MV-4-11 (cell line): ENCODE results near the gene SPEF2.

Source experiments
- DNase-seq: peaks from one replicate; lab custom pipeline; 2025; lab: John Stamatoyannopoulos, UW

SPEF2 gene

DNA sequence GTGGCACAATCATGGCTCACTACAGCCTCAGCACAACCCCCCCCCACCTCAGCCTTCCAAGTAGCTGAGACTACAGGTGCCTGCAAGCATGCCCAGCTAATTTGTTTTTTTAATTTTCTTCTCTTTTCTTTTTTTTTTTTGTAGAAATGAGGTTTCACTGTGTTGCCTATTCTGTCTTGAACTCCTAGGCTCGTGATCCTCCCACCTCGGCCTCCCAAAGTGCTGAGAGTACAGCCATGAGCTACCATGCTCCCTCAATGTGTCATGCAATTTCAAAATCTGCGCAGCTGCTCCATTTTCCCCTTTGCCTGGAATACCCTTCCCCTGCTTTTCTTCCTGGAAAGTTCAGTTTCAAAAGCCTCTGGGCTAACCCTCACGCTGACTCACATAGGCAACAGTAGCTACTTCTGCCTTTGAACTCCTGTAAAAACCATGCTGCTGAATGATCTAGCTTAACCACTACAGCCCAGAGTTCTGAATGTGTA lies 168.0 kb downstream of the SPEF2 start:
- peak; percentile 98 for DNase-seq

GRCh38 chr5:35788724-35789123 lies 171.1 kb downstream of the SPEF2 start:
- no peak for DNase-seq

GRCh38 chr5:35789732-35790456 lies 172.2 kb downstream of the SPEF2 start:
- no peak for DNase-seq

- no peak for DNase-seq
Measured at GRCh38 chr5:35790457-35790822, 172.8 kb downstream of the SPEF2 start.

DNA sequence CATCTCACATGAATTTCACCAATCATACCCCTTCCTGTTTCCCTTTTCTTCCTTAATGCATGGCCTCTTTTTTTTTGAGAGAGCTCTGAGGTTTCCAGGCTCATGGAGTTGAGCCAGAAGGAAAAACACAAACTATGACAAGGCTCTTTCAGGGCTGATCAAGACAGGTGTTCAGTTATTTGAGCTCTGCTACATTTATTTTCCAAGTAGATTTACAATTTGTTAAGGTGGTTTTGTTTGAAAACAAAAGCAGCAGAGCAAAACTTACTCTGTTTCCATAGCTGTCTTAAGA lies 176.6 kb downstream of the SPEF2 start:
- DNase-seq, result no peak

GRCh38 chr5:35794684-35795375 lies 177.2 kb downstream of the SPEF2 start:
- DNase-seq, result no peak

DNA sequence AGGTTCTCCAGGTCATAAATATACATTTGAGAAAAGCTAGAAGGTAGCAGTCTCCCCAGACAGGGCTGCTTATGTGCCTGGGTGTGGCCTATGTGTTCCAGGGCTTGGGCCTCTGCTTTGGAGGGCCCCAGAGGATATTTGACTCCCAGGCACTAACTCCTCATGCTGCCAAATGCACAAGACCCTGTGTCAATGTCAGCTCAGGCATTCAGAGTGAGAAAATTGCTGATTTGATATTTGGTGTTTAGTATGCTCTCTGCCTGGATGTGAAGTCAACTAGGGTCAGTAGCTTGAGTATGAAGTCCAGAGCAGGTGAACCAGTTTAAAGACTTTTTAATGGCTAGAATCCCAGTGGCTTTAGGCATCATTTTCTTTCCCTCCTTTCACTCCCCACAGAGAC lies 181.5 kb downstream of the SPEF2 start:
- DNase-seq, result no peak

GRCh38 chr5:35799753-35800152 lies 182.1 kb downstream of the SPEF2 start:
- no peak for DNase-seq

DNA sequence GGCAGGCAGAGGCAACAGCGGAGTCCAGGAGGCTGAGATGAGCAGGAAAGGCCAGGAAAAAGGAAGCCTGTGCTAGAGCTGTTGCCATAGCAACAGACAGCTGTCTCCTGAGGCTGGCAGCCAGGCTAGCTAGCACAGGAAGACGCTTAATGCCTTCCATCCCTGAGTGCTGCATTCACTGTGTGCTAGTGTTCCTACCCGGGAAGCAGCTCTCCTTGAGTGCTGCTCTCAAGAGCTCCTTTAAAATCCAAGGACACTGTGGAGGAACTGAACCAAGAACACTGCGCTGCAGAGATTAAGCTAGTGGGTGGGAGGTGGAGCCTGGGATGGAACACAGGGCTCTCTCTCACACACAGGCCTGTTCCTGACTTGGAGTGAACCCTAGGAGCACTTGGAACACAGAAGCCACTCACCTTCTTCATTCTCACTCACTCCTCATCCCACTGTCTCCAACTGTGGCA lies 185.6 kb downstream of the SPEF2 start:
- peak; percentile 5 for DNase-seq

DNA sequence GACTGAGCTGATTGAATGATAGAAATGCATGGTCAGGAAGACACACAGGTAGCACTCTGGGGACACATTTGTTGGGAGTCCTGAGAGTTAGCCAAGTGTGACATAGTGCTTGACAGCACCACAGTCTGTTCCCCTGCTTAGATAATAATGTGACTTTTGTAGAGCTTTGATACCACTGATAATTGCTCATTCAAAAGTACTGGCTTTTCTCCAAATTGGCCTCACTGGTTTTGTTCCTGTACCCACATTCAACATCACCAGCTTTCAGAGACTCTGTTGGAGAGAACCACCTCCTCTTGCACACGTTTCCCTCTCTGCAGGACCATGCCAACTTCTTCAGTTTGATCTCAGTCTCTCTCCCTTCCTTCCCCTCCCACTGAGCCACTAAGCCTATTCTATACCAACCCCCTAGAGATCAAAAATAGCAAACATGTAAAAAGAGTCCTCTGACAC lies 186.6 kb downstream of the SPEF2 start:
- DNase-seq, result no peak

DNA sequence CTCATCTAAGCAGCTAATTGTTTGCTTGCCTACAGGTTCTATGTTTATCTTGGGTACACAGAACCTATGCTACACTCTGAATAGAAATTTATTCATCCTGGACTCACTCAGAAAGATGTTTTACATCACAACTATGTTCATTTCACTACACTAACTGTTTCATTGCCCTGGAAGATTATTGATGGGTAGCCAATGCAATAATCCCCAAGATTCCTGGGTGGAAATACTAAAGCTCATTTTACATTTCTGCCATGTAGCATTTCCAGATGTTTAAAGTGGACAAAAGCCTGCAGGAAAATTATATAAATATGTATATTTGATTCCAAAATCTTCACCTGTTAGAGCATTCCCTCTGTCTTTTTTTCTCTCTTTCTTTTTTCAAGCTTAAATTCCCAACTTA lies 187.2 kb downstream of the SPEF2 start:
- no peak for DNase-seq

DNA sequence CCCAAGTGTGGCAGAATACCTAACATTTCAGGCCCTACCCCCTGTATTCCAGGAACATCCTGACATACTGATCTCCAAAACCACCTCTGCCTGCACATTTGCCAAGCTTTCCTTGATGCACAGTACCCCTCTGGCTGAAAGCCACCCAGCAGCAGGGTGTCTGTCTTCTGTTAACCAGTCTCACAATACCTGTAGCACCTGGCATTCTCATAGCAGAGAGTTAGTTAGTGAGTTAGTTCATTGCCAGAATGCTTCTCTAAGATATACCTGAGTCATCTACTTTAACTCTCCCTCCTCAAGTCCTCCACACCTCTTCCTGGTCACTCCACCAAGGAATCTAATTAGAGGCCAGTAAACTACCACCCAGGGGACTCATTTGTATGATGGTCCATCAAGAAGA lies 192.9 kb downstream of the SPEF2 start:
- DNase-seq, result no peak

DNA sequence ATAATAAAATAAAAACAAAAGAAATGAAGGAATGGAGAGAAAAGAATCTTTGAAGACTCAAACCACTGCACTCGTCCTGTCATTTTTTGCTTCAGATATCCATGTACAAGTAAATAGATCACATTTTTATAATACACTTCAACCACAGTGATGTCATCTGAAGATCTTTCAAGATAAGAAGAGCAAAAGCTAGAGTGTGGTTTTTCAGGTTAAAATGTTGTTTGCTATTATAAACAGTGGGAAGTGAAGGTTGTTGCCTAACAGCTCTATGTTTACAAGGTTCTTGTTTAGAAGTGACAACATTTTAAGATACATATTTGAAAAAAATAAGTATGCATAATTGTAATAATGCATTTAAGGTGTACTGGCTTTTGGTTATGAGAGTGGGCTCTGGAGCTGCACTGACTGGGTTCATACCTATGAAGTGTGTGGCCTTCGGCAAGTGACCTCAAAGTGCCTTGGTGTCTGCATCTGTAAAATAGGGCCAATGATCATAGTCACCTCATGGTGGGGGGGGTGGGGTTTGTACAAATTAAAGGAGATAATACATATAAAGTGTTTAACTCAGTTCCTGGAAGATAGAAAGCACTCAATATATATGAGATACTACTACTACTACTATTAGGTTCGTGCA lies 193.6 kb downstream of the SPEF2 start:
- no peak for DNase-seq

DNA sequence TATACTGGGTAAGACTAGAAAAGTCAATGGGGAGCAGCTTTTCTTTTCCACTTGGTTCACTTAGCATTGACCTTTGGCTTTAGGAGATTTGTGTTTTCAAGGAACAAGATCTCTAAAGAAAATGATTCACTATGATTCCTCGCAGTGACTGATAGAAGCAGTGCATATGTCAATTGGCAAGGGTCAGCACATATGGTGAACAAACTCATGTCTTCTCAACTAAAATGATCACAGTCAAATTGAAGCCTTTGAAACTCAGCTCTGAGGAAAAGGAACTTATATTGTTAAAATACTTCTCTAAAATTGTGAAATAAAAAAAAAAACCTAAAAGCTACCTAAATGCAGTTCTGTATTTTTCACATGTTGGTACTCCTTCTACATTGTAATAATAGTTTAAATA lies 195.9 kb downstream of the SPEF2 start:
- peak; percentile 25 for DNase-seq

GRCh38 chr5:35815089-35815936 lies 197.7 kb downstream of the SPEF2 start:
- peak; percentile 65 for DNase-seq

DNA sequence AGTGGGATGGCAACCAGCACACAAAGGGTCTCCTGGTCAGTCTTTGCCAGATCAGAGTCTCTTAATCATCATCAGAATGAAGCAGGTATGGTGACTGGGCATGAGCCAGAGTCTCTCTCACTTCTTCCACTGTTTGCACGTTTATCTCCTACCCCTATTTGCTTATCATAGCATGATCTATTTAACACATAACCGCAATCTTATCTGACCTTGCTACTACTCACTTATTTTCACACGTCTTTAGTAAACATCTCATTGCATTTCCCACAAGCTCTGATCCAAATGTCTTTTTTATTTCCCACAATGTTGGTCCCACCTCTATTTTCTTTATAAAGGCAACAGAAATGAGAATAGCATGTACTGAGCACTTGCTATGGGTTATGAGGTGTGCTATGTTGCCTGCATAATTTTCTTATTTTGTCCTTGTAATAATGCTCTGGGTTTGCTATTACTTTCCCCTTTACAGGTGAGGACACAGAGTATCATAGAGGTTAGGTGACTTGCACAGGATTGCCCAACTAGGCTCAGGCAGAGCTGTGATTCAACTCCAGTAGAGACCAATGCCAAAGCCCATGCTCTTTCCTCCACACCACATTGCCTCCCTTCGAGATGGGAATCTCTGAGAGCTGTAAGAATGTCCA lies 199.3 kb downstream of the SPEF2 start:
- no peak for DNase-seq

DNA sequence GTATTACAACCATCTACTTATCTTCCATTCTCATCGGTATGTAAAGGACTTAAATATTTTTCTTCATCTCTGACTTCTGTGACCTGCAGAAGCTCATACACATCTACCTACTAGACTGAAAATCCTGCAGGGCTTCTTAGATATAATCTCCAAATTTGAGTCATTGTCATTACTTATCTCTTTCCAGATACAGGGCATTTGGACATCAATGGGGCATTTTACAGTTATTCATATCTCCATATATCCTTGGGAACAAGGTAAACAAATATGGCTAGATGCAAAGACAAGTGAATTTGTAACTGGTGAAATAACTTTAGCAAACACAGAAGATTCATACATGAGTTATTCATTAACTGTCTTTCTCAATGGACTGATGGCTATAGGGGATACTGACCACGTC lies 201.4 kb downstream of the SPEF2 start:
- DNase-seq, result no peak

GRCh38 chr5:35819668-35820067 lies 202.0 kb downstream of the SPEF2 start:
- DNase-seq, result peak; percentile 75

GRCh38 chr5:35820735-35821134 lies 203.1 kb downstream of the SPEF2 start:
- peak; percentile 93 for DNase-seq

GRCh38 chr5:35821513-35821912 lies 203.8 kb downstream of the SPEF2 start:
- DNase-seq, result no peak

- DNase-seq, result no peak
Measured at GRCh38 chr5:35822511-35822910, 204.8 kb downstream of the SPEF2 start.
